Measurements from ENCODE around the gene DNAJC8.

The DNAJC8 gene

DNA sequence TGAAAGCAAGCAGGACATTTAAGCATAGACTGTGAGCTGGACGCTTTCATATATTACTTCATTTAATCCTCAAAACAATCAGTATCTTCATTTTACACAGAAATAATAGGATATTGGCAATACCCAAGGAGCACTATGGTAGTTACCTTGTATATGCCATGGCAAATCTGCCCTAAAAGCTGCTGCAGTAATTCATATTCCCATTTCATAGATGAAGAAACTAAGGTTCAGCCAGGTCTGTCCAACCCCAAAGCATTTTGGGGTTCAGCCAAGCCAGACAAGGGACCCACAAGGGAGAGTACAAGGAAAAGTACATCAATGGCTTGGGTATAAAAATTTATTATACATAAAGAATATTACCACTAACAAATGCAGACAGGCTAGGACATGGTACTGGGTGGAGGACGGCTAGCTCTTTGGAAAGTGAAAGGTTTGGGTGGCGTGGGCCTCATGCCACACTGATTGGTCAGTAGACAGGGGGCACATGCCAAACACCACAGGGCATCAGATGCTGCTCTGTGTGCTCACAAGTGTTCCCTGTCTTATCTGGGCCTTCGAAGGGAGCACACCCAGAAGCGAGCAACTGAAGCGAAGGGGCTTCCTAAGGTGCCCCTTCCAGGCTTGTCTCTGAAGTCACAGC, 32.5 kb downstream of the DNAJC8 start:
- no peak for DNase-seq (ENCODE audit: low read depth, low spot score)

DNA sequence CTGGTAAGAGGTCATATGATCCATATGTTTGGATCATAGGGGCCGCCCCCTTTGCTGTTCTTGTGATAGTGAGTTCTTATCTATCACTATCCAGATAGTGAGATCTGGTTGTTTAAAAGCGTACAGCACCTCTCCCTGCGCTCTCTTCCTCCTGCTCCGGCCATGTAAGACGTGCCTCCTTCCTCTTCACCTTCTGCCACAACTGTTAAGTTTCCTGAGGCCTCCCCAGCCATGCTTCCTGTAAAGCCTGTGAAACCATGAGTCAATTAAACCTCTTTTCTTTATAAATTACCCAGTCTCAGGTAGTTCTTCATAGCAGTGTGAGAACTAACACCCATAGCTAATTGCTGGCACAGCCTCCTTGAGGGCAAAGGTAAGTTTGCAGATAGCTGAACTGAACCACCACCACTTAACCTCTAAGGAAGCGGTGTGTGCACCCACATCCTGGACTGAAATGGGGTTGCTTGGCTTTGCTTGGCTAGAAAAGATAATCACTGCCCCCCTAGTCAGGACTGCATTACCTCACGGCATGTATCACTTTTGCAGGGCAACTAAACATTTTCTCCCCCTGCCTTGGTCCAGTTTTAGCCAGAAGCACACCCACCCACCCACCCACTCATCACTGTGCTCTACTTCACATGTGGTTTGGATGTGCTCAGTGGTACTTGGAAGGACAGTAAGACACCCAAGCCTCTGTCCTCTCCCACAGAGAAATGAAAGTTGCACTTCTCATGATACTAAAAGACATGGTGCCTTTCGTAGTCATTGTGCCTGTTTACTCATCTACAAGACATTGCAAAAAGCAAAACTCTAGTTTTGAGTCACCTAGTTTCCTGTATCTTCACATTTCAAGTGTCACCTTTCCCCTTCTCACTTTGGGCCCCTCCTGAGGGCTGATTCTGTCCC, 33.2 kb downstream of the DNAJC8 start:
- DNase-seq (ENCODE audit: low read depth, low spot score): peak; percentile 36

DNA sequence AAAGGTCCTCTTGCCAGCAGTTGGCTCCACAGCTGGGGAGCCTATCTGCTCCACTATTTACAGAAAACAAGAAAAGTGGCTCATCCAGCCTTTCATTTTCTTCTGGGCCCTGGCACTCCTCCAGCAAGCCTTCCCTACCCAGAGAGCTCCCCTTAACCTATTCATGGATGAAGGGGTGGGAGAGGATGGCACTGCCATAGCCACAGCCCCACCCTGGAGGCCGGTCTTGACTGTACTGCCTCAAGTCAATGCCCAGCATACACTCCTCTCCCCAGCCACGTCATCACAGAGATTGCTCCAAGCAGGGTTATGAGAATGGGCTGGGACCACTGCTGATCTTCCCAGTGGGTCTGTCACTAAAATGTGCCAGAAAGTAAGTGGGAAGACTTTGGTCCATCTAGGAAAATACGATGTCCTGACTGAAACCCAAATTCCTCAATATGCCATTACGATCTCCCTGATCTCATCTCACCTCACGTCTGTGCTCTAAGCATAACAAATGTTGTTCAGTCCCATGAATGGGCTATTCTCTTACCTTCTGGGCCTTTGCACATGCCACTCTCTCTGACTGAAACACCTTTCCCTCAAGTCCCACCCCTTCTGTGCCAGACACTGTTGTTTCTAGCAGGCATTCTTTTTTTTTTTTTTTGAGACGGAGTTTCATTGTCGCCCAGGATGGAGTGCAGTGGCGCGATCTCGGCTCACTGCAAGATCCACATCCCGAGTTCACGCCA, 35.0 kb downstream of the DNAJC8 start:
- DNase-seq (ENCODE audit: low read depth, low spot score): no peak

DNA sequence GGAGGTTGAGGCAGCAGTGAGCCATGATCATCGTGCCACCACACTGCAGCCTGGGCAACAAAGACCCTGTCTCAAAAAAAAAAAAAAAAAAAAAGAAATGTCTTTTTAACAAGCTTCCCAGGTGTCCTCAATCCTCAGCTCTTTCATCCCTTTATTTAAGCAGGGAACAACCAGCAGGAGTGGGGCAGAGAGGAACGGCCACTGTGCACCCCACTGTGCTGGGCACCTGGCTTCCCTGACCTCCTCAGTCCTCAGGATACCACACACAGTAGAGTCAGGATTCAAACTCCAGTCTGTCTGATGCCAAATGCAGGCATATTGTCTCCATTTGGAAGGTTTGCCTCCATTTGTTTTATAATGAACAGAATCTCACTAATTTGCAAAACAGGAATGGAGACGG, 36.5 kb downstream of the DNAJC8 start:
- no peak for DNase-seq (ENCODE audit: low read depth, low spot score)

DNA sequence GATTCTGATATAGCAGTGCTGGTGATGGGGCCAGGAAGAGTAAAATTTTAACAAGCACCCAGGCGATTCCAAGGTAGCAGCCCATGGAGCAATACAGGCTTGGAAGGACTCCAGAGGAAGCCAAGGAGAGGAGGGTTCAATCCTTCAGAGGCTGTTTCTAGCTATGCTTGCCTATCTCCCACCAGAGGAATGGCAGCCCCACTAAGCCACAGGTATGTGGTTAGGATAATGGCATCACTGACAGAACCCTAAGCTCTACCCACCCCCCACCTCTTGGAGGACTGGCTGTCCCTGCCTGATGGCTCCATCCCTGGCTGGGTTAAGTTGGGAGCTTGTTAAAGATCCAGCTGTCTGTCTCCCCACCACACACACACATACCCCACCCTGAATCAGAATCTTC, 37.0 kb downstream of the DNAJC8 start:
- DNase-seq (ENCODE audit: low read depth, low spot score): no peak

DNA sequence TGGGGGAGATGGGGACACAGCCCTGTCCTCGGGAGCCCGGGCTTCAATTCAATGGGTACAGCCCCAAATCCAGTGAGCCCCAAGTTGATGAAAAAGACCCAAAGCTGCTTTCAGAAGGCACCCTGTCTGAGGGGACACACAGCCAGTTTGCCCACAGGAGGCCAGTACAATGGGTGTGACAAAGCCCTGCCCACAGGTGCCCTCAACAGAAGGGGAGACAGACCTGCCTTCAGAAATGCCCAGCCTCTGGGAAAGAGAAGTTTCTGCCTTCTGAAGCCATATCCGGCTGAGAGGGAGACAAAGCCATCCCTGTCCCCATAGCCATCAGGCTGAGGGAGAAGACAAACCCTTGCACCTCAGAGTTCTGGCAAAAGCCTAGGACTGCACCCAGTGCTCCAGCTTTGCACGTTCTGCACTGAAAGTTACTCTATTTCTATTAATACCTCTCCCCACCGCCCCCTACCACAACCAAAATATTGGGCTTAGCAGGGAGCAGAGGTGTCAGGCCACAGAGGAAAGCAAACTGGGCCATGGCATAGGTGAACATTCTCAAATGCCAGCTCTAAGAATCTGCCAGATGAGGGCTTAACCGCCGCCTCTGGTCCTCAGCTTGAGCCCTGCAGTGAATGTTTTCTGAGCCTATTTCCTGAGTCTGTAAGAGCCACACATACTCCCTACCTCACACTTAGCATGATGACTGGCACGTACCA, 38.3 kb downstream of the DNAJC8 start:
- DNase-seq (ENCODE audit: low read depth, low spot score): no peak

DNA sequence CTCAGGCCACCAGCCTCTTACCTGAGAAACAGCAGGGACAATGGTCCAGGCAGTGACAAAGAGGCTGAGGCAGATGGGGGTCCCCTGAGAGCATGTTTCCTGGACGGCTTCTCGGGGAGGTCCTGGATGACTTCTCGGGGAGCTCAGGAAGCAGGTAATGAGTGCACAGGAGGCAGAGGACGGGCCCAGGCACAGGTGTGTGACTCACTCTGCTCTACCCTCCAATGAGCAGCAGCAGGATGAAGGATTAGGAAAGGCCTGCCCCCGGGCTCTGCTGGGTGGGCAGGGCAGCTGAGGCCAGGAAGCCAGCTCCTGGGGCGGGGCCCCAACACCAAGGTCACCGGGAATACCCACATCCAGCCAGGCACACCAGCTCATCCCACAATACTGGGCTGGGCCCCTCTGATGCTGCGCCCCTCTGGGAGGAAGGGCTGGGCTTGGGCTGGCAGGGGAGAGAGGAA, 39.1 kb downstream of the DNAJC8 start:
- DNase-seq (ENCODE audit: low read depth, low spot score): no peak

DNA sequence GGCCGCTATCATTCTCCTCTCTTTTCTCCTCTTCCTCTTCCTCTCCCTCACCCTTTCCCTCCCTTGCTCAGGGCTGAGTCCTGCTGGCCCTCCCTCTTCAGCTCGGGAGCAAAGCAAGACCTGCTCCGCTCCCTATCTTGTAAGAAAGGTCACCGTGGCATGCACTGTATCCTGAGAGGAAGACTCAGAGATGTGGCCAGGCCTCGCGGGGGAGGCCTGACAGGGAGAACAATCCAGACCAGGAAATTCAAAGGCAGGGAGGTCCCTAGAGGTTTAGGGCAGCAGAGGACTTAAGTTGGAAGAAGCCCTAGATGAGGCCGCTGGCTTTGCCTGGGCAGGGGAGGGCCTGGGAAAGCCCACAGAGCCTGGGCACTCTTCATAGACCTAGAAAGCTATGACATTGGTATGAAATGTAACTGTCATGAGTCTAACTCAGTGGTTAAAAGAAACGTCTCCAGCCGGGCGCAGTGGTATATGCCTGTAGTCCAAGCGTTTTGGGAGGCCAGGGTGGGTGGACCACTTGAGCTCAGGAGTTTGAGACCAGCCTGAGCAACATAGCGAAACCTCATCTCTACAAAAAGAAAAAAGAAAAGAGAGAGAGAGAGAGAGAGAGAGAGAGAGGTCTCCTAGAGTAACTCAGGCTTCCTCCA, 41.7 kb downstream of the DNAJC8 start:
- no peak for DNase-seq (ENCODE audit: low read depth, low spot score)

DNA sequence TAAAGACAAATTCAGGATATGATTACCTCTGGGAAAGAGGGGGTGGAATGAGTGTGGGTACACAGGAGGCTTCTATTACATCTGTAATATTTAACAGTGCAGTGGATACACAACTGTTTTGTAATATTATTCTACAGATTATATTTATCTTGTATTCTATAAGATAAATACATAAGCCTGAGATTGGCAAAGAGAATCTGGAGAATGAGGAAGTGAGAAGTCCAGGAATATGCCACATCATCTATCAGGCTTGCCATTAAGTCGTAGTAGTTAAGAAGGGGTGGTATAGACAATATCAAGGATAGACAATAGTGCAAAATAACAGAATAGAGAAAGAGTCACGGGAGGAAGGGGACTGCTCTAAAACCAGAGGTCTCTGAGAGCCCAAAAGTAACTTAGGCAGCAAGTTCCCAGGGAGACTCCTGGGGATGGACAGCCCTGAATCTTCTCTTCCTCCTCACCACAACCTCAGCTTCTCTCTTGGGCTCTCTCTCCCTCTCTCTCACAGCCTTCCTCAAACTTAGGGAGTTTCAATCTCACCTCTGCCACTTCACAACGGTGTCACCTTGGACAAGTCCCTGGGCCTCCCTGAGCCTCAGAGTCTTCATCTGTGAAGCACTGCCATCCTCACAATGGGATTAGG, 42.4 kb downstream of the DNAJC8 start:
- no peak for DNase-seq (ENCODE audit: low read depth, low spot score)

DNA sequence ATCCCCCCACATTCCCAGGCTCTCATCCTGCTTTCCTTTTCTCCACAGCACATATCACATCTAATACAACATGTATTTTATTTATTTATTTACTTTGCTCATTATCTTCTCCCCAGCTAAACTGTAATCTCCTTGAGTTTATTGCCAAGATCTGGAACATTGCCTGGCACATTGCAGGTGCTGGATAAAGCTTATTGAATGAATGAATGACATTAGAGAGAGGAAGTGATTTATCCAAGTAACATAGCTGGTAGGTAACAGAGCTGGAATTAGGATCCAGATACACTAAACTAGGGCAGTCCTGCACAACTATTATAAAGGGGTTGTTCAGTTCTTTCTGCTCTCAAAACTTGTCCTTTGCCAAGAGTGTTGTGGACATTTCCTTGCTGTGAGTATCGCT, 47.8 kb downstream of the DNAJC8 start:
- no peak for DNase-seq (ENCODE audit: low read depth, low spot score)

DNA sequence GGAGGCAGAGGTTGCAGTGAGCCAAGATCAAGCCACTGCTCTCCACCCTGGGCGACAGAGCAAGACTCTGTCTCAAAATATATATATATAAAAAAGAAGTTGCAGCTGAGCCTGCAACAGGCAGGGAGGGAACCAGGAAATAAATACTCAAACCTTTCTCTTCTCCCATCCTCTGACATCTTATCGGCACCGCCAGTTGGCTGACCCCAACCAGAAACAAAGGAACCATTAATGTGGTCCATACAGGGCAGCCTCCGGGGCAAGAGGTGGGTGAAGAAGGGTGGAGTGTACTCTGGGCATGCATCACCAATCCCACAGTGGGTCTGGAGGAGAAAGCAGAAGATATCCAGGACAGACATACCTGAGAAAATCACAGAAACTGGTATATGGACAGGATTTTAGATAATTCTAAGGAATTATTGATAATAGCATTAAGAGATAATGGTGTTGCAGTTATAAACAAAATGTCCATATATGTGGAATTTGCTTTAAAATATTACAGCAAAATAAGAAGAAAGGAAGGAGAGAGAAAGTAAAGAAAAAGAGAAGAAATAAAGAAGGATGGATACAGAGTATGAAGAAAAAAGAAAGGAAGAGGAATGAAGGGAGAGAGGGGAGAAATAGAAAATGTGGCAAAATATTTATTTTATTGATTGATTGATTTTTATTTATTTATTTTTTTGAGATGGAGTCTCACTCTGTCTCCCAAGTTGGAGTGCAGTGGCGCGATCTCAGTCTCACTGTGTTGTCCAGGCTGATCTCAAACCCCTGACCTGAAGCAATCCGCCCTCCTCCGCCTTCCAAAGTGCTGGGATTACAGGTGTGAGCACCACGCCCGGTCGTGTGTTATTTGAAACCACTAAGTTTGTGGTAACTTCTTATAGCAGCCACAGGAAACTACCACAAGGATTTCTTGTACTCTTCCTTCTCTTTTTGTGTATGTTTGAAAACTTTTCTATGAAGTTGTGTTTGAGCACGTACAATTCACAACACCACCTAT, 52.2 kb downstream of the DNAJC8 start:
- no peak for DNase-seq (ENCODE audit: low read depth, low spot score)

DNA sequence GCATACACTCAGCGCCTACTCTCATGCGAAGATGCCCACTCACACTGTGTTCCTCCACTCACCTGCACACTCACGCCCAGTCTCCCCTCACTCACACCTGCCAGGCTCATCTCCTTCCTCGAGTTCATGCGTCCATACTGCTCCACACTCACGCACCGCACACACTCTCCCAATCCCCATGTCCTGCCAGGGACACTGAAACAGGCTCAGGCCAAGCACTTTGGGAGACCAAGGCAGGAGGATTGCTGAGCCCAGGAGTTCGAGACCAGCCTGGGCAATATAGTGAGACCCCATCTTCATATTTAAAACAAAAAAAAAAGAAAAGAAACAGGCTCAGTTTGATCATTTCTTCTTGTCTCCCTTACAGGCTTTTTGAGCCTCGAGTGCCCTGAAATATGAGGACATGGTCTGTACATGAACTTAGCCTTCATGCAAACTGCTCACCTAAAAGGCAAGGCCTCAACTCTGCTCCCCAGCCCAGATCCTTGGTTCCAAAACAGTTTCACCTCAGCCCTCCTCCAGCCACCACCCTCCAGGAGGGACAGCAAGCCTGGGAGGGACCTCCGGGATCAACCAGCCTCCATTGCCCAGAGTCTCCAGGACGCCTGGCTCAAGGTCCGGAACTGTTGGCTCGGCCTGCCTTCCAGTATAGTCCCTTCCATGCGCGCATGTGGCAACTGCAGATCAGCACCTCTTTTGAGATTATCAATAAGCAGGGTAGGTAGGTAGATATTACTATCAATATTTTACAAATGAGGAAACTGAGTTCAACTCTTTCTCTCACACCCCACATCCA, 53.9 kb downstream of the DNAJC8 start:
- no peak for DNase-seq (ENCODE audit: low read depth, low spot score)

DNA sequence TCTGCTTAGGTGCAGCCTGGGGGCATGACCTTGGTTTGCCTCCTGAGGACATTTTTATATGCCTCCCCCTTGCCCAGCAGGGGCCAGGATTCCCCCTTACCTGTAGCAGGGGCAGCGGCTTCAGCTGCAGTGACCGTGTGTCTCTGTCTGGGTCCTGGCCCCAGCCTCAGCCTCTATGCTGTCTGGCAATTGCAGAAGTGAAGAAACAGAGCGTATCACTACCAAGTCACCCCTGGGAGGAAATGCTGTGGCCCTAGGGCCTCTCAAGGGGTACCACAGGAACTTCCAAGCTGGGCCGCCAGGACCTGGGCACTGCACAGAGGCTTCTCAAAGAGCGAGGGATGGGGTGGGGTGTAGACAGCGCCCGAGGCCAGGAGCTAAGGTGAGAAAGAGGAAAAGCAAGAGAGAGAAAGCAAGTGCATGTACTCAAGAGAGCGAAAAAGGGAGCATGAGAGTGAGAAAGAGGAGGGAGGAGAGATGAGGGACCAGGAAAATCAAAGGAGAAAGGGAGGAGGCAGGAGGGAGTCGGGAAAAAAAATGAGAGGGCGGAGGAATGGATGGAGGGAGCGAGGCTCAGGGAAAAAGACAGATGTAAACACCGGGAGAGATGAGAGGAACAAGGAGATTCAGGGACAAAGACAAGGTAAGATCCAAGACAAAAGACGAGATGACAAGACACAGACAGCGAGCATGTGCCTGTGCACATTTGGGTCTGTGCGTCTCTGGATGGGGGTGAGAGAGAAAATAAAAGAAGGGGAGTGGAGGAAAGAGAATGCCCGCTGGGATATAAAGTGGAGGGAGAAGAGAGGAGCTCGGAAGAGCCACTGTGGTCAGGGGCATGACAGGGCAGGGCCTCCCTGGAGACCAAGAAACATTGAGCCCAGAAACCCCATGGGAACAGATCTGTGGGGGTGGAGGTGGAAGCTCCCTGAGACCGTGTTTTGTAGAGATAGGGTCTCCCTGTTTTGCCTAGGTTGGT, 56.0 kb downstream of the DNAJC8 start, which contains the start of gene PTAFR:
Gene PTAFR (minus strand): TSS at position 199 of the 979 bp plus-strand sequence. CDS start 25,669 bp downstream, outside the sequence.
- no peak for DNase-seq (ENCODE audit: low read depth, low spot score)

DNA sequence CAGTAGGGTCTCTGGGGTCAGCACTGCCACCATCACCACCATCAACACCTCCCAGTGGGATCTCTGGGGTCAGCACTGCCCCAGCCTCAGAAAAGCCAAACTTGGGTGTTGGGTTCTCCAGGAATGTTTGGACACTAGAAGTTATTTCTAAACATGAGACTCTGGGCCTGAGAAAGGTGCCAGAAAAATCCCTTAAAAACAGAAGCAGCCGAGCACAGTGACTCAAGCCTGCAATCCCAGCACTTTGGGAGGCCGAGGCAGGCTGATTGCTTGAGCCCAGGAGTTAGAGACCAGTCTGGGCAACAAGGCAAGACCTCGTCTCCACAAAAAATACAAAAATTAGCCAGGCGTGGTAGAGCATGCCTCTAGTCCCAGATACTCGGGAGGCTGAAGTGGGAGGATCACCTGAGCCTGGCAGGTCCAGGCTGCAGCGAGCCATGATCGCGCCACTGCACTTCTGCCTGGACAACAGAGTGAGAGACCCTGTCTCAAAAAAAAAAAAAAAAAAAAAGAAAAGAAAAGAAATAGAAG, 56.8 kb downstream of the DNAJC8 start:
- no peak for DNase-seq (ENCODE audit: low read depth, low spot score)

DNA sequence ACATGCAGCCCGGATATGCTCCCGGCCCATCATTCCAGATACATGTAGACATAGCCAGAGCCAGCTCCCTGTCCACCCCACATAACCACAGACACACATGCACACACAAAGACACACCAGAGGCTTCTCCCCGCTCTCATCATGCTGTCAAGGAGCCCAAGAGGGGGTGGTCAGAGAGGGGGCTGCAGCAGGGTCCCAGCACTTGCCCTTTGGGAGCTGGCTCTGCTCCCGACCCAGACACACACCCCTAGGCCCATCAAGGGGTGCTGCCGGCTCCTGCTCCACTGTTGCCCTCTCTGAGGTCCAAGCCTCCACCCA, 58.9 kb downstream of the DNAJC8 start:
- no peak for DNase-seq (ENCODE audit: low read depth, low spot score)

DNA sequence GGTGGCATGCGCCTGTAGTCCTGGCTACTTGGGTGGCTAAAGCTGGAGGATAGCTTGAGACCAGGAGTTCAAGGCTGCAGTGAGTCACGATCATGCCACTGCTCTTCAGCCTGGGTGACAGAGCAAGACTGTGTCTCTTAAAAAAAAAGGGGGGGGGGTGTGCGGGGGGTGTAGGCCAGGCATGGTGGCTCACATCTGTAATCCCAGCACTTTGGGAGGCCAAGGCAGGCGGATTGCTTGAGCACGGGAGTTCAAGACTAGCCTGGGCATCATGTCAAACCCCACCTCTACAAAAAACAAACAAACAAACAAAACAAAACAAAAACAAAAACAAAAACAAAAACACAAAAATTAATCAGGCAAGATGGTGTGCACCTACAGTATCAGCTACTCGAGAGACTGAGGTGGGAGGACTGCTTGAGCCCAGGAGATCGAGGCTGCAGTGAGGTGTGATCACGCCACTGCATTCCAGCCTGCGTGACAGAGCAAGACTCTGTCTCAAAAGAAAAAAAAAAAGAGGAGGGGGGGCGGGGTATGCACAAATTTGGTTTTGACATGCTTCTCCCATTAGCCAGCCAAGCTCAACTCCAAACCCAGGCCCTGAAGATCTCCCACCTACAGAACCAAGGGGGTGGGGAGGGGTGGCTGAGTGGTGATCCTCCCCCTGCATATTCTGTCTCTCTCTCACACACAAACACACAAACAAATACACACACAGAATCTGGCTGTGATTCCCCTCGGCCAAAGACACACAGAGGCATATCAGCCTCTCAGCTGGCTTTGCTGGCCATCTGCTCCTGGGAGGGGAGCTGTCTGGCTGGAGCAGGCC, 59.5 kb downstream of the DNAJC8 start:
- DNase-seq (ENCODE audit: low read depth, low spot score): no peak
